IPS-15b (cell line): ENCODE data around the gene IL10.

Experiments
- H3K27me3 ChIP-seq: one replicate; pipeline ENCODE4 v1.6.1; 2013; ENCODE audit warnings: low read length; ENCODE audit not compliant: control insufficient read depth, insufficient read depth
- H3K36me3 ChIP-seq: one replicate; pipeline ENCODE4 v1.6.1; 2013; ENCODE audit warnings: low read length; ENCODE audit not compliant: control insufficient read depth, insufficient read depth
- H3K4me1 ChIP-seq: one replicate; pipeline ENCODE4 v1.6.1; 2013; ENCODE audit warnings: mild to moderate bottlenecking, low read length; ENCODE audit not compliant: control insufficient read depth, insufficient read depth
- H3K4me3 ChIP-seq: one replicate; pipeline ENCODE4 v1.5.1; 2013; ENCODE audit warnings: low read depth, low read length
- H3K9ac ChIP-seq: one replicate; pipeline ENCODE4 v1.6.1; 2013; ENCODE audit warnings: low read depth, mild to moderate bottlenecking, low read length
- H3K9me3 ChIP-seq: one replicate; pipeline ENCODE4 v1.6.1; 2013; ENCODE audit warnings: mild to moderate bottlenecking, low read length; ENCODE audit not compliant: control insufficient read depth, insufficient read depth

Gene IL10

DNA sequence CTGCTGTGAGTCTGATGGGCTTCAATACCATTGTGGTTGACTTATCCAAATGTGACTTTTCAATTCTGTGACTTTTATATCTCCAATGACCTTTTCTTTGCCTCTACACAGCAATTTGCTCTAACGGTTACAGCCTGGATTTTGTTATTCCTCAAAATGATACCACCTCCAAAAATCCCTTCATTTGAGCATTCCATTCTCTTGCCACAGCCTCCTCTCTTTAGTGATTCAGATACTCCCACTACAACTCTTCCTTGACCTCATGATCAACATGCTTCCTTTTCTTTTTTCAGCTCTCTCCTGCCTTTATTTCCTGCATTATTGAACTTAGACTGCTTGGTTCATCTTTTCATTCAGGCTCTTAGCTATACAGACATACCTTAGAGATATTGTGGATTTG lies 18.3 kb downstream of the IL10 start:
- H3K9ac ChIP-seq, result no peak overlapping the region
- no peak overlapping the region for H3K4me3 ChIP-seq
- H3K9me3 ChIP-seq, result no peaks in the 10 kb centered on the region
- peaks cover 35% of the 10 kb centered on the region for H3K27me3 ChIP-seq
- H3K36me3 ChIP-seq, result no peaks in the 10 kb centered on the region
- H3K4me1 ChIP-seq, result peaks cover 2% of the 10 kb centered on the region

- no peaks in the 10 kb centered on the region for H3K9me3 ChIP-seq
- H3K36me3 ChIP-seq, result no peaks in the 10 kb centered on the region
- no peak overlapping the region for H3K4me3 ChIP-seq
- H3K4me1 ChIP-seq, result peaks cover 2% of the 10 kb centered on the region
- H3K9ac ChIP-seq, result no peak overlapping the region
- peaks cover 35% of the 10 kb centered on the region for H3K27me3 ChIP-seq
These were observed 19.2 kb downstream of the IL10 start for GRCh38 chr1:206753141-206753540.

DNA sequence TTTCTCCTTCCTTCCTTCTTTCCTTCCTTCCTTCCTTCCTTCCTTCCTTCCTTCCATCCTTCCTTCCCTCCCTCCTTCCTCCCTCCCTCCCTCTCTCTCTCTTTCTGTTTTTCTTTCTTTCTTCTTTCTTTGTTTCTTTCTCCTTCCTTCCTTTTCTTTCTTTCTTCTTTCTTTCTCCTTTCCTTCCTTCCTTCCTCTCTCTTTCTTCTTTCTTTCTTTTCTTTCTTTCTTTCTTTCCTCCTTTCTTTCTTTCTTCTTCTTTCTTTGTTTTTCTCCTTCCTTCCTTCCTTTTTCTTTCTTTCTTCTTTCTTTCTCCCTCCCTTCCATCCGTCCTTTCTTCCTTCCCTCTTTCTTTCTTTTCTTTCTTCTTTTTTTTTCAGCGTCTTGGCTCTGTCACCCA lies 19.8 kb downstream of the IL10 start:
- H3K4me1 ChIP-seq, result peaks cover 2% of the 10 kb centered on the region
- no peaks in the 10 kb centered on the region for H3K9me3 ChIP-seq
- H3K27me3 ChIP-seq, result peaks cover 35% of the 10 kb centered on the region
- H3K4me3 ChIP-seq, result no peak overlapping the region
- no peaks in the 10 kb centered on the region for H3K36me3 ChIP-seq
- H3K9ac ChIP-seq, result no peak overlapping the region

DNA sequence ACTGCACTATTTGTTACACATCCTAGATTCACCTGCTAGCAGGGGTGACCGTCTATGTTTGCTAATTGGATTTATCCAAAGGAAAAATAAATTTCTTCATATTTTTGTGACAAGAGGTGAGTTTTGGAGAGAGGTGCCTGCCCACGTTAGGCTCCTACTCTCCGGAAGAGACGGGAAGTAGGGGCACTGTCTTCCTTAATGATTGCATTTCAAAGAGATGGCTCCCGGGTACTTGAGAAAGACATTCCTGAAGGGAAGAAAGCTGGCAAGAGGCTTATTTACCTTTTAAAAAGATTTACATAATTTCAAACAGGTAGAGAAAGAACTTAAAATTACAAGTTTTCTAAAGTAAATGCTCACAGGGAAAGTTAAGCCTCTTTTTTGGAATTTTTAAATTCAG lies 20.4 kb downstream of the IL10 start:
- Histone ChIP-seq H3K9ac (no peak overlapping the region), H3K4me1 (peaks cover 2% of the 10 kb centered on the region), H3K4me3 (no peak overlapping the region), H3K36me3 (no peaks in the 10 kb centered on the region), H3K27me3 (peaks cover 35% of the 10 kb centered on the region), H3K9me3 (no peaks in the 10 kb centered on the region)

DNA sequence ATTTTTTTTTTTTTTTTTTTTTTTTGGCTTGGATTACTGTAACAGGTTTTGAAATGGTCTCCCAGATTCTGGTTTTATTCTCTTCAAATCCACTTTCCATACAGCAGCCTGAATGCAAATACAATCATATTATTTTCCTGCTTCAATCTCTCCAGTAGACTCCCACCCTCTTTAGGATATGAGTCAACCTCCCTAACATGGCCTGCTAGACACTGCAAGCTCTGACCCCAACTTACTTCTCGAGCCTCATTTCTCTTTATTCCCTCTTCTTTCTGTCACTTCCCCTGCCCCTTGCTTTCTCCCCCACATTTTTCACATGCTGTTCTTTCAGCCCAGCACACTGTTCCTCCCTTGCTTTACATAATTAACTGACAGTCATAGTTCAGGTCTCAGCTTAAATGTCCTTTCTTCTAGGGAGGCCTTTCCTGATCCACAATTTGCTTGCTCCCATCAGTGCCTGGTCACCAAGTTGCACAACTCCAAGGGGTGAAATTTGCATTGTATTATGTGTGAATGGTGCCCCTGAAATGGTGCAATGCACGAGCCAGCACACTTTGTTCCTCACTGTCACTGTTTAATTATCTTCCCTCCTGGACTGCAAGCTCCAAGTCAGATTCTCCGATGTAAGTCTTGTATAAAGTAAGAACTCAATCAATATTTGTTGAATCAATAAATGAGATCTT lies 23.8 kb downstream of the IL10 start:
- Histone ChIP-seq H3K4me3 (no peak overlapping the region), H3K36me3 (no peaks in the 10 kb centered on the region), H3K9me3 (no peaks in the 10 kb centered on the region), H3K27me3 (peaks cover 26% of the 10 kb centered on the region), H3K9ac (no peak overlapping the region), H3K4me1 (peaks cover 2% of the 10 kb centered on the region)

DNA sequence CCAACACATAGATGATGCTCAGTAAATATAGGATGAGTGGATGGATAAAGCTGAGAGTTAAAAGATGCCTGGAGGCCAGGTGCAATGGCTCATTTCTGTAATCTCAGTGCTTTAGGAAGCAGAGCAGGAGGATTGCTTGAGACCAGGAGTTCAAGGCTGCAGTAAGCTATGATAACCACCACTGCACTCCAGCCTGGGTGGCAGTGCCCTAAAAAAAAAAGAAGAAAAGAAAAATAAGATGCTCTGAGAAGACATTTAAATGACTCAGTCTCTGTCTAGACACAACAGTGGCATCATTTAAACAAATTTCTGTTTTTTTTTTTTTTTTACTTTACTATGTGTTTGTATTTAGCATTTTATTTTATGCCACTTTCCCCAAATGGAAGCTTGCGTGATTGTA lies 27.0 kb downstream of the IL10 start:
- Histone ChIP-seq H3K9me3 (no peaks in the 10 kb centered on the region), H3K27me3 (peaks cover 14% of the 10 kb centered on the region), H3K4me1 (no peaks in the 10 kb centered on the region), H3K9ac (no peak overlapping the region), H3K36me3 (no peaks in the 10 kb centered on the region), H3K4me3 (no peak overlapping the region)

GRCh38 chr1:206744683-206745082 lies 27.6 kb downstream of the IL10 start:
- Histone ChIP-seq H3K27me3 (peaks cover 8% of the 10 kb centered on the region), H3K9ac (no peak overlapping the region), H3K4me1 (peaks cover 2% of the 10 kb centered on the region), H3K36me3 (no peaks in the 10 kb centered on the region), H3K9me3 (no peaks in the 10 kb centered on the region), H3K4me3 (no peak overlapping the region)

- H3K36me3 ChIP-seq, result no peaks in the 10 kb centered on the region
- H3K4me3 ChIP-seq, result no peak overlapping the region
- no peaks in the 10 kb centered on the region for H3K9me3 ChIP-seq
- H3K4me1 ChIP-seq, result peaks cover 9% of the 10 kb centered on the region
- H3K27me3 ChIP-seq, result peaks cover 2% of the 10 kb centered on the region
- H3K9ac ChIP-seq, result no peak overlapping the region
These were observed 29.4 kb downstream of the IL10 start for GRCh38 chr1:206742719-206743383.

GRCh38 chr1:206741142-206741701 lies 31.1 kb downstream of the IL10 start:
- no peaks in the 10 kb centered on the region for H3K36me3 ChIP-seq
- peaks cover 9% of the 10 kb centered on the region for H3K4me1 ChIP-seq
- H3K9ac ChIP-seq, result no peak overlapping the region
- H3K27me3 ChIP-seq, result peaks cover 2% of the 10 kb centered on the region
- no peak overlapping the region for H3K4me3 ChIP-seq
- H3K9me3 ChIP-seq, result no peaks in the 10 kb centered on the region

DNA sequence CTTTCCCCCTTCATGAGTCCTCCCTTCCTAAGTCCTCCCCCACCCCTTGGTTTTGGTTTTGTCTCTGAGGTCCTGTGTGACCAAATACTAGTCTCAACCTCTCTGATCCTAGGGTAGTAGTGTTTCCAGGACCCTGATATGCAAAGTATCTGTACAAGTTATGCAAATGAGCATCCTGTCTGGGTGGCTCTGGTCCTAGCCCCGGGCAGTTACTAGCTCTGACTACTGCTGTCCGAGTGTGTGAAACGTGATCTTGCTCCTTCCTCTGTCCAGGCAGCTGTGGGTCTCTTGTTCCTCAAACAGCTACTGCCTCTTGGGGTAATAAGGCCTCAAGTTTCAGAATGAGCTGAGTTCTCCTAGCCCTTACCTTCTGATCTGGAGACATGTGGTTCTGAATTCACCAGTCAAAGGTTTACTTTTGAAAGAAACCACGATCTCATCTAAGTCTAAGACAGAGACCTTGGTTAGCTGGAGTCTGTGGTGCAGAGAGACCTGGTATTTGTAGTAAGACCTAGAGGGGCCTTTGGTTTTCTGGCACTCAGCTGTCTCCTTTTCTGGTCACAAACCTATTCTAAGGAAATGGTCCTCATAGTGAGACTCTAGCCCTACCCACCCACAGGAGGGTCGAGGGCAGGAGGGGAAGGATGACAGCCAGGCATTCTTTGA lies 32.8 kb downstream of the IL10 start:
- Histone ChIP-seq H3K4me3 (no peak overlapping the region), H3K27me3 (peaks cover 2% of the 10 kb centered on the region), H3K9me3 (no peaks in the 10 kb centered on the region), H3K36me3 (peaks cover 4% of the 10 kb centered on the region), H3K4me1 (peaks cover 9% of the 10 kb centered on the region), H3K9ac (no peak overlapping the region)

DNA sequence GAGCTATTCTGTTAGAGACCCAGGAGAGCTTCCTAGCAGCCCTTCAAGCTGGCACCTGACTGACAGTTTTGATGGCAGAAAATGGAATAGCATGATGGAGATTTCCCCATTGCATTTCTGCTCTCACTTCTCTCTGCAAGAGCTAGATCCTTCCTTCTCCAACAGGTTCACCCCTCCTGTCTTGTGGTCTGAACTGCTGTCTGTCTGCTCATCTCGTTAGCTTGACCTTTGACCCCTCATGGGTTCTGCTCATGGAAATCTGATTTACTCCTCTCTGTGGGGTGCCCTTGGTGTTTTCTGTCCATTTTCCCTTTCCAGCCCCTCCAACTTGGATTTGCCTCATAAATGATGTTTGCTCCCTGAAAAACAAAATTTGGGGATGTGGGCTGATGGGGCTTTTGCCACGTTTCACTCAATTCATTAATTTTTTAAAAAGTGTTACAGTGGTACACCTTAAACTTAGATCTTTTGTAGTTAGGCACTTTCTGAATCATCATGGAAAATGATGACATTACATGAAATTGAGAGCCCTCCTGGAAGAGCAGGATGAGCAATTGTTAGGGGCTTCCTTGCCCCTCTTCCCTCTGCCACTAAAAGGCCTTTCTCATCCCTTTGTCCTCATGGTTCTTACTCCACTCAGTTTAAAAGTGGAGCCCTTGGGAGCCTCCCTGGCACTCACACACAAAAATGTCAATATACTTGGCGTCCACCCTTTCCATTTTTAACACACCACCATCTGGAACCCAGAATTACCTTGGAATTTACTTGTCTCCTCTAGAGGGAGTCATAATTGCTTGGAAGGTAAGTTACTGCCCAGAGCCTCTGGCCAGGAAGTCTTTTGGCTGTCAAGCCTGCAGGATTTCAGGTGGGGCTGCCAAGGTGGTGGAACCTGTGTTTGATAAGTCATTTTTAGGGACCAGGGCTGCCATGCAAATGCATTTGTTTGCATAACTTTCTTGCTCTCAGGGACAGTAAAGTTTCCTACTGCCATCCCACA lies 33.6 kb downstream of the IL10 start:
- Histone ChIP-seq H3K4me1 (peaks cover 9% of the 10 kb centered on the region), H3K4me3 (no peak overlapping the region), H3K9ac (no peak overlapping the region), H3K9me3 (no peaks in the 10 kb centered on the region), H3K36me3 (peaks cover 4% of the 10 kb centered on the region), H3K27me3 (peaks cover 2% of the 10 kb centered on the region)
